Parathyroid adenoma (tissue), 2 donors: ENCODE measurements around the gene CDH5.

Experiments
- H2AFZ ChIP-seq: fragments of 300-600 bp; sonication (generic); one replicate; pipeline ENCODE4 v1.7.0; 2017; ENCODE audit warnings: antibody characterized with exemption, mild to moderate bottlenecking
- H3K27ac ChIP-seq: fragments of 300-600 bp; sonication (generic); one replicate; pipeline ENCODE4 v1.7.0; 2017
- H3K27me3 ChIP-seq: fragments of 300-600 bp; sonication (generic); one replicate; pipeline ENCODE4 v1.7.0; 2017; ENCODE audit warnings: low read length; ENCODE audit not compliant: control insufficient read depth, insufficient read depth
- H3K36me3 ChIP-seq: fragments of 300-600 bp; sonication (generic); one replicate; pipeline ENCODE4 v1.7.0; 2017; ENCODE audit warnings: low read length; ENCODE audit not compliant: control insufficient read depth, insufficient read depth
- H3K4me1 ChIP-seq: fragments of 300-600 bp; sonication (generic); one replicate; pipeline ENCODE4 v1.7.0; 2017; ENCODE audit warnings: control low read depth
- H3K4me2 ChIP-seq: fragments of 300-600 bp; sonication (generic); one replicate; pipeline ENCODE4 v1.7.0; 2017; ENCODE audit warnings: low read length
- H3K4me3 ChIP-seq: fragments of 300-600 bp; sonication (generic); one replicate; pipeline ENCODE4 v1.7.0; 2017; ENCODE audit warnings: low read depth, low read length
- H3K79me2 ChIP-seq: fragments of 300-600 bp; sonication (generic); one replicate; pipeline ENCODE4 v1.7.0; 2017; ENCODE audit warnings: control low read depth
- H3K9ac ChIP-seq: fragments of 300-600 bp; sonication (generic); one replicate; pipeline ENCODE4 v1.7.0; 2017; ENCODE audit warnings: mild to moderate bottlenecking
- H3K9me3 ChIP-seq: fragments of 300-600 bp; sonication (generic); one replicate; pipeline ENCODE4 v1.7.0; 2017; ENCODE audit warnings: low read length; ENCODE audit not compliant: control insufficient read depth
- CTCF ChIP-seq: fragments of 300-600 bp; sonication (generic); IDR thresholded peaks from one replicate; pipeline ENCODE4 v1.7.0; 2017; ENCODE audit warnings: antibody characterized with exemption, mild to moderate bottlenecking
- donor health status: primary hyperparathyroidism.

The CDH5 gene

GRCh38 chr16:66373667-66374066 is 7.2 kb downstream of the CDH5 start:
- Histone ChIP-seq H3K4me3 (no peak overlapping the region), H3K4me2 (no peak overlapping the region), H3K27me3 (no peaks in the 10 kb centered on the region), H2AFZ (no peak overlapping the region), H3K9ac (no peak overlapping the region), H3K79me2 (no peaks in the 10 kb centered on the region), H3K36me3 (no peaks in the 10 kb centered on the region), H3K4me1 (no peaks in the 10 kb centered on the region), H3K9me3 (no peaks in the 10 kb centered on the region), H3K27ac (no peak overlapping the region)
- TF ChIP-seq CTCF: no peak

- no peak overlapping the region for H3K4me2 ChIP-seq
- no peaks in the 10 kb centered on the region for H3K9me3 ChIP-seq
- no peaks in the 10 kb centered on the region for H3K79me2 ChIP-seq
- no peaks in the 10 kb centered on the region for H3K27me3 ChIP-seq
- H3K36me3 ChIP-seq: no peaks in the 10 kb centered on the region
- no peak overlapping the region for H3K27ac ChIP-seq
- H3K4me3 ChIP-seq: no peak overlapping the region
- no peak overlapping the region for H3K9ac ChIP-seq
- no peaks in the 10 kb centered on the region for H3K4me1 ChIP-seq
- H2AFZ ChIP-seq: no peak overlapping the region
- TF ChIP-seq CTCF: no peak
These were observed 7.7 kb downstream of the CDH5 start for GRCh38 chr16:66374176-66374575.

- no peak overlapping the region for H3K27ac ChIP-seq
- no peak overlapping the region for H3K4me3 ChIP-seq
- H3K9ac ChIP-seq: no peak overlapping the region
- no peak for TF ChIP-seq CTCF
- H3K36me3 ChIP-seq: no peaks in the 10 kb centered on the region
- H3K27me3 ChIP-seq: no peaks in the 10 kb centered on the region
- no peak overlapping the region for H3K4me2 ChIP-seq
- no peaks in the 10 kb centered on the region for H3K9me3 ChIP-seq
- H2AFZ ChIP-seq: no peak overlapping the region
- no peaks in the 10 kb centered on the region for H3K4me1 ChIP-seq
- no peaks in the 10 kb centered on the region for H3K79me2 ChIP-seq
These were observed 9.0 kb downstream of the CDH5 start for GRCh38 chr16:66375451-66375850.

GRCh38 chr16:66376114-66376513 is 9.6 kb downstream of the CDH5 start:
- Histone ChIP-seq H3K4me2 (no peak overlapping the region), H2AFZ (no peak overlapping the region), H3K79me2 (no peaks in the 10 kb centered on the region), H3K36me3 (no peaks in the 10 kb centered on the region), H3K9ac (no peak overlapping the region), H3K4me3 (no peak overlapping the region), H3K9me3 (no peaks in the 10 kb centered on the region), H3K4me1 (no peaks in the 10 kb centered on the region), H3K27ac (no peak overlapping the region), H3K27me3 (no peaks in the 10 kb centered on the region)
- no peak for TF ChIP-seq CTCF

- H3K79me2 ChIP-seq: no peaks in the 10 kb centered on the region
- H3K4me3 ChIP-seq: no peak overlapping the region
- no peak overlapping the region for H3K4me2 ChIP-seq
- TF ChIP-seq CTCF: no peak
- no peaks in the 10 kb centered on the region for H3K36me3 ChIP-seq
- H3K9me3 ChIP-seq: no peaks in the 10 kb centered on the region
- no peak overlapping the region for H2AFZ ChIP-seq
- no peaks in the 10 kb centered on the region for H3K27me3 ChIP-seq
- H3K9ac ChIP-seq: no peak overlapping the region
- H3K4me1 ChIP-seq: no peaks in the 10 kb centered on the region
- no peak overlapping the region for H3K27ac ChIP-seq
These were observed 10.2 kb downstream of the CDH5 start for GRCh38 chr16:66376577-66377305.
